ENCODE measurements around the gene IFNK.

Gene IFNK

DNA sequence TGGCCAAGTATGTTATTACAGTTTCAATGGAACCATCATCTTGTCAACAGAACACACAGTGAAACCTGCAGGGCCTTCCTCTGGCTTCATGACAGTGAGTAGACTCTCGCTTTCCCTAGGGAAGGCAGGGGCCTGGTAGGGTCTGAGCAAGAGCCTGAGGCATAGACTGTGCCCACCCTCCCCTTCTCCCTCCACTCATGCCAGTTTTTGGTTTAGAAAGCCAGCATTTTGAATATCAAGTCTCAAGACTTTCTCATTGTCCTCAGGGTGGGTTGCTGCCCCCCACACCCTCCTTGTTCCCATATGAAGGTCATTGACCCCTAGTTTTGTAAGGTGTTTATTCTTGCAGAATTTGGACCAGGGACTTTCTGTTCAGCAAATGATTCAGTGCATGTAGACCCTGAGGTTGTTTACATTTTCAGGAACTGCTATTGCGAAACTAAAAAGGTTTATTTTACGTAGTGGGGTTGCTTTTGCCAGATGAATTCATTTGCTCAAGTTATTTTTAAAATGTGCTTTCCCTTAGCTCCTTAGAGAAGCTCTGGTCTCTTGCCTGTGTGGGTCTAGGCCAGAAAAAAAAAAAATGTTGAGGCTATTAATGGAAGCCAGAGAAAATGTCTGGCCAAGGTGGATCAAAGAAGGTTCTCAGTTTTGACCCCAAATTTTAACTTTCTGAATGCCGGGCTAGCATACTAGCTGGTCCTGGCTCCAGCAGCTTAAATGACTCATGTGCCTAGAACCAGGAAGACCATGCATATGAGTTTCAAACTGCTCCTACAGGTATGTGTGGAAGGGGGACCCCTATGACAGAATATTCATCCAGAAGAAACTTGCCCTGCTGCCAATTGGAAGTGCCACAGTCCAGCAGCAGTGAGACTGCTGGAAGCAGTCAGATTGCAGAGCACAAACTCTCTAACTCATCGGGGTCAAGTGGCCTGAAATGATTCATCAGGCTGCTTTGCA, 15.7 kb downstream of the IFNK start:
- DNase-seq = no peak

DNA sequence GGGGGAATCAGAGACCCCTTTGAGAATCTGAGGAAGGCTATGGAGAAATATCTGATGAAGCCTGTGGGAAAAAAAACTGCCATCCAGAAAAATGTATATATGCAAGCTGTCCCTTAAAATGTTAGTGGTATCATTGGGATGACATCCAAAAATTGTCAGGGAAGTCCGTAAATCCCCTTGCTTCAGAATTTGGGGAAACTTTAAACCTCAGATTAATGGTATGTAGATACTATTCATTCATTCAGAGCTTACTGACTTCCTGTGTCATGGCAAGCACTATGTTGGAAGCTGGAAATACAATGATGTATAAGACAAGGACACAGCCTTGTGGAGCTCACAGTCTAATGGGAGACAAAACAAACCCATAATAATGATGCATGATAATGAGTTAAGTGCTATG, 16.4 kb downstream of the IFNK start:
- DNase-seq = no peak

DNA sequence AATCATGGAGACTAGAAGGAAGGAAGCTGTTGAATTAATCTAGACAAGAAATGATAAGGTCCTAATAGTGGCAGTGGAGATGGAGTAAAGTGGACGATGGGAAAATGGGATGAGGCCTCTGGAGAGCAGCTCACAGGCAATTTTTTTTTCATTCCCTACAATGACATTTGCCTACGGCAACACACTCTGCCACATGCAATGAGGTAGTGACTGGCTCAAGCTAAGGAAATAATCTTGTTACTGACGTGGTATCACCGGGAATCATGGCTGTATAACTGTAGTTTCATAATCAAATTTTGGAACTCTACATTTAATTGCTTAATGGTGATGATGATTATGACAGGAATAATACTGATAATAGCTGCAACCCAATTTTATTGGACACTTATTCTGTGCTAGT, 17.6 kb downstream of the IFNK start:
- DNase-seq = no peak

DNA sequence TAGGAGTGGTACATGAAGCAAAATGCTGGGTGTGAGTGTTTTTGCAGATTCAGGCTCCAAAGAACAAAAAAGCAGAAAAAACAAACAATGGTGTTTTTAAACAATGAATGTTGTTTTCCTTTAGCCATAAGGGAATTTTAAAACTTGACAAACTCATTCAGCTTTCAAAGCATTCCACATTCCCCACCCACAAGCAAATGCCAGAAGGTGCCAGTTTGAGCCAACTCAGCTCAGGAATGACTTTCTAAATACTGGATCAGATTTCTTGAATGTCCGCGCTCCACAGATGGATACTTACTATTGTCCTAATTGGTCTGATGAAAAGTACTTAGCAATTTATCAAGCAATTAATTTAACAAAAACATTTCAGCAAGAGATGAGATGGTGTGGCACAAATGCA, 18.4 kb downstream of the IFNK start:
- no peak for DNase-seq

DNA sequence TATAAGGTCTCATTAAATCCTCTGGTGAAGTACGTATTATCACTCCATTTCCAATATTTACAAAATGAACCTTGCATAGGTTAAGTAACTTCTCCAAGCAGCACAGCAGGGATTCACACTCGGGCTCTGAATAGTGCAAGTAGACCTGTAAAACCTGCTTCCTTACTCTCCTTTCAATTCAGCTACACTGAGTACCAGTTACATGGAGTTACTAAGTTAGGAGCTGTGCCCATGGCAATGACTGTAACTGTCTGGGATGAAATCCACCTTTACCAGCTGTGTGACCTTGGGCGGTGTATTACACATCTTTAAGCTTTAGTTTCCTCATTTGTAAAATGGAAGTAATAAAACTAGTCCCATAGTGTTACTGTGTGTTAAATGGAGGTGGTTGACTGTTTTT, 21.4 kb downstream of the IFNK start:
- no peak for DNase-seq

DNA sequence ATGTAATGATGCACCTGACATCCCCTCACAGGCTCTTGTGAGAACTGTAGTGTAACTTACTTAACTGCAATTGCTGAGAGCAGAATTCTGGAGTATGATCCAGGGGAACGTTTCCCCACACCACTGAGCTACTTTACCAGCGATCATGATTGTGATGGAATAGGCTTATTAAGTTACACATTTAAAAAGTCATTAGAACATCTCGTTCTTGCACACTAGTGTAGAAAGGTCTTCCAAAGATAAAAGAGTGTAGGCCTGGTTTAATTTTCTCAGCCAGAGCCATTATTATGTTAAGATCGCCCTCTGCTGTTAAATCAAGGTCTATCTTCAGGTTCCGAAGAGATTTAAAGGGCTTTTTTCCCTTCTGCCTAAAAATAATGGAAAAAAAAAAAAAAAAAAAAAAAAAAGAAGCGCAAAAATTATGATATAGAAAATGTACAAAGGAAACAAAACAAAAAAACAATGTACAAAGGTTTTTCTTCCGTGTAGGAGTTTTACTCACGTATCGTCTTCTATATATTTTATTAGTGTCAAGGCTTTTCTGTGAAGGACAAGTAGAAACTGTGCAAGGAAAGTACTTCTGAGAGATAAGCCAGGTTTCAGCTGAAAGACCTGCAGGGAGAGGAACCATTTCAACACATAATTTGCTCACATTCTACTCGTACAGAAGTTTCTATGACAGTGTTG, 24.1 kb downstream of the IFNK start:
- DNase-seq = peak; percentile 78

DNA sequence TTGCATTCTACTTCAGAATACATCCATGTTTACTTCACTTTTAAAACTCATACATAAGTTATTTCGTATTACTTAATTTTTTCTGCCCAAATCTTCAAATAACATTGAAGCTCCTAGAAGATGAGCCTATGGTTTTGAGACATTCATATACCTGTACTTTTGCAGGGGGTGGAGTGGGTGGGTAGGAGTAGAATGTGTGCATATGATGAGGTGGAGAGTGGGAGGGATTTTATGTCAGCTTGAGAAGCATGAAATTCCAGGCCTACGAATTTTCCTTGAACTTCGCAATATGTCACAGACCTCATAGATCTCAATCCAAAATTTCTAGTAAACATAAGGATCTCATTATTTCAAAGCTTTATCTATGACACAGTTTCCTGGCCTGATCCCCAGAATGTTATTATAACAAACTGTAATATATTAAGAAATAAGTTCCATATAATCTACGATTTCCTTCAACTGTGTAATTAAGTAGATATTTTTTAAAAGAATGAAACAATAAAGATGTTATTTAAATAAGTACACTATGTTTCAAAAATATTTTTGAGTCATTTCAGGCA, 25.2 kb downstream of the IFNK start:
- no peak for DNase-seq

DNA sequence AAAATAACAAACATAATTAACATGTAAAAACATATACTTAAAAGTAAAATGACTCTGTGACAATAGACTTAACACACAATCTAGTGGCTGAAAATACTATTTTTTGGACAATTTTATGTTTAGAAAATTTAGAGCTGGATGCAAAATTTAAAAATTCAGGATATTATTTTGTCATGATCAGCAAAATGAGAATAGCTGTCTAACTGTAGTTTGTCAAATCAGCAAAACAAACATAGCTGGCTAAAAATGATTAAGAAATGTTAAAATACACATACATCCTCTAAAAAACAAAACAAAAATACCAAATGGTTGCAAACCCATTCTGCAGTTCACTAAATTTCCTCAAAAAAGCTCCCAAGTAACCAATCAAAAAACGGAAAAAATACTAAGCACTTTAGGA, 30.6 kb downstream of the IFNK start:
- no peak for DNase-seq

DNA sequence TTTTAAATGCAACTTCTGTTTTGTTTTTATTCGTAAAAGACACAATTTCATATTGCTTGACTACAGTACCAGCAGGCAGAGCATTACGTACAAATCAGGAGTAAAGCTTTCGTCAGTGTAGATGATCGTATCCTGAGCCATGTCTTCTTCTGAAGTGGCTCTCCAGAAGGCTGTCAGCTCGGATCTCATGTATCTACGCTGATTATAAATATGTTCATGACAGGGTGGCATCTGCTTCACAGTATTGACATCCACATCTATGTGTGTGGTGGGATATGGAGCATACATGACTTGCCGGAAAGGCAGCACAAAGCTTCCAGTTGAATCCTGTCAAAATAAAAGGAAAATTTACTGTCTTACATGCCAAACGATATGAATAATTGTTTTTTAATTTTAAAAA, 32.4 kb downstream of the IFNK start:
- no peak for DNase-seq

DNA sequence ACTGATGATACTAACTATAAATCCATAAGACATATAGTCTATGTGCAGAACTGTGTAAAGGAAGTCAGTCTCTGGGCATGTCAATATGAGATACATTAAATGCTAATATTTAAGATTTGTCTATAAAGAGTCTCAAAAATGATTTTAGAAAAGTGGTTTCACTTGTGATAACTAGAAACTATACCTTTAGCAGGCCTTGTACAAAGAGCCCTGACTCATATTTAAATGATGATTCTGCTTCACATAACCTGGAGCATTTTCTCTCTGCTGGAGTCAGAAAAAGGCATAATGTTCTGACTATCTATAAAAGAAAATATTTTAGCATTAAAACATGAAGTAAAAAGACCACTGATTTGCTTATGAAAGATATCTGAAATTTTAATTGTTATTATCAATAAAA, 34.2 kb downstream of the IFNK start:
- DNase-seq = no peak

DNA sequence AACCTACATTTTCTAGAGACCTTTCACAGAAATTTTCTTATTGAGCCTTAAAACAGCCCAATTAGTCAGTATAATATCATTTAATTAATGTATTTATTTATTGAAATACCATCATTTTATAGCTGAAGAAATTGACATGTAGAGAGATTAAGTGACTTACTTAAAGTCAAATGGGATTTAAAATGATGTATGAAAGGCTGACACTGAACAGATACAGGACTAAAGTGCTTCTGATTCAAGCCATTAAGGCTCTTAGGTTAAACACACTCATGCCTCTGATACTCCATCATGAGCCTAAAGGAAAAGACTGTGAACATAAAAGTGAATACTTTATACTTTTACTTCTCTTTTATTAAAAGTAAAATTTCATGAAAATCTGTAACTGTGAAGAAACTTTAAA, 36.4 kb downstream of the IFNK start:
- no peak for DNase-seq

DNA sequence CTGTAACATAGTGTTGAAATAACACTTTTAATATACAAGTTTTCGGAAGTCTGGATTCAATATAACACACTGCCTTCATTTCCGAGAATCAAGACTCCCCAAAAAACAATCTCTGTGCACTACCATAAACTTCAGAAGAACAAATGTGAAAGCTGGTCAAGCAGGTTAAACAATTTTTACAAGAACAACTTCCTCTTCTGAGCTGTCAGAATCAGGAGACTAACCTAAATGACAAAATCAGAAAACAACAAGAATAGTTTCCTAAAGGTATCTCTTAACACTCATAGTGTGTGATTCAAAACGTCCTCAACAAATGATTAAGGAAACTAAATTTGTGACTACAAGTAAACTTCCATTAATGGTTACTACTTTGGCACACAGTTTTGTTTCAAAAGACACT, 37.6 kb downstream of the IFNK start:
- no peak for DNase-seq

DNA sequence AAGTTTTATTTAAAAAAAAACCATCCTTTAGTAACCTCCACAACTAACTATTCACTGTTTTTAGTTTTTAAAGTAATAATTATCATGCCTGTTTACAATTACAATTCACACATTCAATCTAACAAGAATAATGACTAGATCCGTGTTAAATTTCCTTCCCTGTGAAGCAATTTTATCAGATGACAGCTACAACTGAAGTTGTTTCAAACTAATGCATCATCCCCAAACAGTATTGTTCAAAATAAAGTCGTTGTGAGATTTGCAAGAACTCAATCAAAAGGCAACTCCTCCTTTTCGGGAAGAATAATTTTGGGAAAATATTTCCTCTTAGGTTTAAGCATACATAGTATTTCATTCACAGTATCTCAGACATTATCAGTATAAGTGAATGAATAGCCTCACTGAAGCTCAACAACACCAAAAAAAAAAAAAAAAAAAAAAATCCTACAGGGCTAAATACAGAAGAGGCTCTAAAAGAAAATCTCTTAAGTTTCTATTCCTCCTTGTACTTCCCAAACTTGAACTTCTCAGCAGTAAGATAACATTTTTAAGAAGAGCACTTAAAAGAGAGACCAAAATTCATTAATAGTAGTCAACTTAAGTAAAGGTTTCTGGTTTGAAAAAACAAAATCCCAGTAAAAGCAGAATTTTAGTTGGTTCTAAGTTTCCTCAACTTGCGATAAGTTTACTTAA, 39.8 kb downstream of the IFNK start:
- no peak for DNase-seq

DNA sequence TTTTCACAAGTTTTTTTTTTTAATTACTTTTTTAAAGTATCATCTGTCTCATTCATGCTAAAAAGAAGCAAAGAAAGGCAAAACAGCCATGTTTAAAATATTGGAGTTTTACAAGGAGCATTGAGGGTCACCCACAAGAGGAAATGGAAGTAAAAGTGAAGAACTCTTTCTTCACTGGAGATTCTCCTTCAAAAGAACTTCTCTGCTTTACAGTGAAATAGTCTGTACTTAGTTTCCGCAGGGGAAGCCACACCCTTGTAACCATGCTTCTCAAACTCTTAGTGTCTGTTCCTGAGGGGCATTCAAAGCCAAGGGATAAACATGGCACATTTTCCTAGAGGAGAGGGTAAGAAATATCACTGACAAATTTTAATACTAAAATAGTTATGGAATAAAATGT, 40.6 kb downstream of the IFNK start:
- no peak for DNase-seq

DNA sequence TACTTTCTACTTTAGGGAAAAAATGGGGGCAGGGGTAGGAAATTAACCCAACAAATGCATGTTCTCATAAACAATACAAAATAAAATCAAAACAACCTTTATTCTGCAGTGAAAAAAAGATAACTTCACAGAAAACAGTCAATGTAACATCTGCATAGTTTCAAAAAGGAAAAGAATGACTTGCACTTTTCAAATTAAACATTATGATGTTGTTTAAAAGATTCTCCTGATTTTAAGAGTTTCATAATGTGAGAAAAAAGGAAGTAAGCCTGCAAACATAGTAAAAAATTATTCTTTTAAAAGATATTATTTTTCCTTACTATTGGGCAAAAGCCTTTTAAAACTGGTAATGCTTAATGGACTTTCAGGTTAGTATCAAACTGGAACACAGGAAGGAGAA, 41.6 kb downstream of the IFNK start:
- peak; percentile 18 for DNase-seq

DNA sequence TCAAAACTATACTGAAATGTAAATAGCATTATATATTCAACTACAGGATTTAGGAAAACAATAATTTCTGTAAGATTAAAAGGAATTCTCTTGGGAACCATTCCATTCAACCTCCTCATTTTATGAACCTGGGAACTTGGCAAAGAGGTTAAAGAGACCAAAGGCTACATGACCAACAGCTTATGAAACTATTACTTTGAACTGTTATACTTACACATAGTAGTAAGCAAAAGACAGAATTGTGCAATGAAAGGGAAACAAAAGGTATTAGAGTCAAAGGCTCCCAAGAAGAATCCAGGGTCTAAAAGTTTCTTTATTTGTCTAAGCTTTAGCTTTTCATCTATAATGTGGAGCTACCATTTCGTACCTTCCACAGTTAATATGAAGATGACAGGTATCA, 42.0 kb downstream of the IFNK start:
- no peak for DNase-seq

DNA sequence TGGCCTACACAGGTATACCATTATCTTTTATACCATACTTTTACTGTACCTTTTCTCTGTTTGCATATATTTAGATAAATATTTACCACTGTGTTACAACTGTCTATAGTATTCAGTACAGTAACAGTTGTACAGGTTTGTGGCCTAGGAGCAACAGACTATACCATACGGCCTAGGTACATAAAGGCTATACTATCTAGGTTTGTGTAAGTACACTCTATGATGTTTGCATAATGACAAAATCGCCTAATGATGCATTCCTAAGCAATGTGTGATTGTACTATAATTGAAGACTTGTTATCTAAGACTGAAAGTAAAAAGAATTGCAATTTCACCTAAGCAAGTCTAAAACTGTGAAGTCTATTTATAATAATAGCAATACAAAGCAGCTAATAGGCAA, 45.3 kb downstream of the IFNK start:
- no peak for DNase-seq

DNA sequence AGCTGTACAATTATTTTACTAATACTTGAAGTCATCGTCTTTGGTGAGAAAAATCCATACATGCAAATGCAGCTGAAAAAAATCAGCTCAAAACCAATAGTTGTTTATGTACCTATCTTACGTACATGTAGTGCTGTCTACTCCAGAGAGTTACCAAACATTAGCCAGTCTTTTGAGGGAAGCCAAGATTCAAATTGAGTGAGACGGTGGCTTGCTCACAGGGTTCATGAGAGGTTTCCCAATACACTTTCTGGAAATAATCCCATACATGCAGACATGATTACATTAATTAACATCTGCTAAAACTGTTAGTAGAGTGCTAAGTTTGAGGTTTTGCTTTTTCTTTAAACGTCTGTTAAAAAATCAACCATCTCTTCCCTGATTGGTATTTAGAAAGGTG, 46.9 kb downstream of the IFNK start:
- DNase-seq = no peak

DNA sequence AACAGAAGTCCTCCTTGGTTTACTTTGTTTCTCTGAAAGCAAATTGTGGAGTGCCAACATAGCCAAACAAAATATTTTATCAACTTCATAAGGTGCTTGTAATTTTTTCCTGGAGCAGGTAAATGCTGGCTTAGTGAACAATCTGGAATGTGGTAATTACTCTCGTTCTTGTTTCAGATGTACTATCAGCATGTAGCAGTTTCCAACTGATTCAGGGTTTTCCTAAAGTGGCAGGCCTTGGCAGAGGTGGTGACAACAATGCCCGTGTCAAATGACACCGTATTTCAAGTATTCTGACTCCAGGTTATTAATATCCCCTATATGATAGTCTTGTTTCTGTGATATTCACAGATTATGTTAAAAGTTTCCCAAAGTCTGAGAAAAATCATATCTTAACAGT, 48.0 kb downstream of the IFNK start:
- DNase-seq = no peak

DNA sequence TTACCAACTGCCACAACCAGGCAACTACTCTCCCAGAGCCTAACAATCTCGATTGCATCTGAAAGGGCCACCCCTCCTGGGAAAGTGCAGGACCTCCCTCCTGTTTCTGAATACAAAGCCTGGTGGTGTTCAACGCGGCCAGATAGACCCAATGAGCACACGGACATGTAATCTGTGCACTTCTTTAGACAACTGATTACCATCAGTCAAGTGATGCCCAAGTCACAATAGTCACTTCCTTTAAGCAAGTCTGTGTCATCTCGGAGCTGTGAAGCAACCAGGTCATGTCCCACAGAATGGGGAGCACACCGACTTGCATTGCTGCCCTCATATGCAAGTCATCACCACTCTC, 48.5 kb downstream of the IFNK start:
- peak; percentile 79 for DNase-seq

DNA sequence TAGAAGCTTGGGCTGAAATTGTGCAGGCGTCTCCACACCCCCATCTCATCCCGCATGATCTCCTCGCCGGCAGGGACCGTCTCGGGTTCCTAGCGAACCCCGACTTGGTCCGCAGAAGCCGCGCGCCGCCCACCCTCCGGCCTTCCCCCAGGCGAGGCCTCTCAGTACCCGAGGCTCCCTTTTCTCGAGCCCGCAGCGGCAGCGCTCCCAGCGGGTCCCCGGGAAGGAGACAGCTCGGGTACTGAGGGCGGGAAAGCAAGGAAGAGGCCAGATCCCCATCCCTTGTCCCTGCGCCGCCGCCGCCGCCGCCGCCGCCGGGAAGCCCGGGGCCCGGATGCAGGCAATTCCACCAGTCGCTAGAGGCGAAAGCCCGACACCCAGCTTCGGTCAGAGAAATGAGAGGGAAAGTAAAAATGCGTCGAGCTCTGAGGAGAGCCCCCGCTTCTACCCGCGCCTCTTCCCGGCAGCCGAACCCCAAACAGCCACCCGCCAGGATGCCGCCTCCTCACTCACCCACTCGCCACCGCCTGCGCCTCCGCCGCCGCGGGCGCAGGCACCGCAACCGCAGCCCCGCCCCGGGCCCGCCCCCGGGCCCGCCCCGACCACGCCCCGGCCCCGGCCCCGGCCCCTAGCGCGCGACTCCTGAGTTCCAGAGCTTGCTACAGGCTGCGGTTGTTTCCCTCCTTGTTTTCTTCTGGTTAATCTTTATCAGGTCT, 49.0 kb downstream of the IFNK start, which contains the start of gene C9orf72:
Gene C9orf72, minus strand, starts transcription at position 564 of the 716 bp plus-strand sequence. CDS start 6,361 bp downstream, outside the sequence.
- DNase-seq = peak; percentile 80

Measured in hematopoietic multipotent progenitor cell treated with erythropoietin and hydrocortisone succinate and interleukin-3 and kit ligand, for 6 days (in vitro differentiated cells).